ENCODE results near the gene THRB. TPM values are rescaled to one million over a fixed set of nuclear protein-coding genes. Genes with fewer than 3 reads are reported as not detected.

The THRB gene
- total and polyA plus RNA-seq, 8 donors: 10.1 to 18.6 (median 15.1) TPM

GRCh38 chr3:24451461-24452099 lies 43.1 kb downstream of the THRB start:
- no peak overlapping the region for H3K27ac ChIP-seq
- TF ChIP-seq CTCF (IDR thresholded peaks at IDR 0.05): no peak
- no peaks in the 10 kb centered on the region for H3K27me3 ChIP-seq
- no peaks in the 10 kb centered on the region for H3K36me3 ChIP-seq
- no peak for DNase-seq
- peaks cover 0 to 5% of the 10 kb centered on the region in 2 donors for H3K4me1 ChIP-seq
- ATAC-seq: no peak
- no peaks in the 10 kb centered on the region for H3K9me3 ChIP-seq
- no peak overlapping the region for H3K4me3 ChIP-seq
- intact Hi-C loops (cut with DNase I): no loop called here

- no peak for DNase-seq
- intact Hi-C loops (cut with DNase I): no loop called here
- peaks cover 0 to 5% of the 10 kb centered on the region in 2 donors for H3K4me1 ChIP-seq
- no peaks in the 10 kb centered on the region for H3K36me3 ChIP-seq
- no peaks in the 10 kb centered on the region for H3K9me3 ChIP-seq
- no peak overlapping the region for H3K4me3 ChIP-seq
- H3K27ac ChIP-seq: no peak overlapping the region
- no peak for TF ChIP-seq CTCF (IDR thresholded peaks at IDR 0.05)
- peak; percentile 16 for ATAC-seq
- no peaks in the 10 kb centered on the region for H3K27me3 ChIP-seq
Observed at GRCh38 chr3:24450160-24450907, 44.3 kb downstream of the THRB start.

DNA sequence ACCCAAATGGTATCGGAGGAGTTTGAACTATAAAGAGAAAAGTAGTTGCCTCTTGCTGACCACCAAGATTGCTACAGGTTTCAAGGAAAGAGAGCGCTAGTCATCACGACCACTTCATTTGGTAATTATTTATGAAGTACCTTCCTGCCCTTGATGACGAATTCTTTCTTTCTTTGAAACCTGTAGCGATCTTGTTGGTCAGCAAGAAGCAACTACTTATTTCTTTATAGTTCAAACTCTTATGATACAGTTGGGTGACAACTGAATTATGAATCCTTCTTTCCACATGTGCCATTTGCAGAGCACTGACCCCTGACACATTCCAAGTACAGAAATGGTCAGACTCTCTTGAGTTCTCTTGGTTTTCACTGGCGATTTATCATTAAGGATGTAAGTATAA lies 46.8 kb downstream of the THRB start:
- H3K27ac ChIP-seq: no peak overlapping the region
- no peaks in the 10 kb centered on the region for H3K9me3 ChIP-seq
- ATAC-seq: no peak
- no peaks in the 10 kb centered on the region for H3K36me3 ChIP-seq
- no peaks in the 10 kb centered on the region for H3K27me3 ChIP-seq
- no peak for DNase-seq
- intact Hi-C loops (cut with DNase I): no loop called here
- peaks cover 0 to 5% of the 10 kb centered on the region in 2 donors for H3K4me1 ChIP-seq
- H3K4me3 ChIP-seq: no peak overlapping the region
- no peak for TF ChIP-seq CTCF (IDR thresholded peaks at IDR 0.05)

DNA sequence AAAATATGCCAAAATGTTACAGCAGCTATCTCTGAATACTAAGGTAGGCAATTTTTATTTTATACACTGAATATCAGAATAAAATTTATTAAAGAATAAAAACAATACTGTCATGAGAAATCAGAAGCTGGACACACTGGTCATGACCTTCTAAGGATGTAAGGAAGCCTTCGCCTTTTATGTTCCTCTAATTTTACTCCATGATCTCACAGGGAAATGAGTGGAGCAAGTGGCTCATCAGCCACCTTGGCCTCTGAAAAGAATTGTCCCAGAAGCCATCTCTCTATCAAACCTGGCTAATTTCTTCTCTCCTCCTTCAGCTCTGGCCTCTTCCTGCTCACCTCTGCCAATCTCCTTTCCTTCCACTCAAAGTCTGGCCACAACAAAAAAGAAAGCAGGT lies 48.6 kb downstream of the THRB start:
- ATAC-seq: no peak
- H3K4me1 ChIP-seq: peaks cover 0 to 5% of the 10 kb centered on the region in 2 donors
- H3K27ac ChIP-seq: no peak overlapping the region
- H3K36me3 ChIP-seq: no peaks in the 10 kb centered on the region
- H3K9me3 ChIP-seq: no peaks in the 10 kb centered on the region
- H3K27me3 ChIP-seq: no peaks in the 10 kb centered on the region
- DNase-seq: no peak
- intact Hi-C loops (cut with DNase I): no loop called here
- no peak for TF ChIP-seq CTCF (IDR thresholded peaks at IDR 0.05)
- H3K4me3 ChIP-seq: no peak overlapping the region

DNA sequence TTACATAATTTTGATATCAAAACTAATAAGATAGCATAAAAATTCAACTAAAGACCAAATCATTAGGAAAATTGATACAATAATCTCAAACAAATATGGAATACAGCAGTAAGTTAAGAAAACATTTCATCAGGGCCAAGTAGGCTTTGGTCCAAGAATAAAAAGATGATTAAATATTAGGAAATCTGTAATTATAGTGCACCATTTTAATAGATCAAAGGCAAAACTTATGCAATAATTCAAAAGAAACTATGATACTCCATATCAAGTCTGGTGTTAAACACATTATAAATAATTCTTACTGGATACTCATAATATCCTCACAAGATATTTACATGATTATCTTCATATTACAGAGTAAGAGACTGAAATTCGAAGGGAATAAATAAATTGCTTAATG lies 51.2 kb downstream of the THRB start:
- Histone ChIP-seq H3K4me3 (no peak overlapping the region), H3K9me3 (no peaks in the 10 kb centered on the region), H3K36me3 (no peaks in the 10 kb centered on the region), H3K27me3 (no peaks in the 10 kb centered on the region), H3K4me1 (no peaks in the 10 kb centered on the region), H3K27ac (no peak overlapping the region)
- TF ChIP-seq CTCF (IDR thresholded peaks at IDR 0.05): no peak
- peak in 2 of 4 donors; percentile 53 to 62 for DNase-seq
- ATAC-seq: no peak
- intact Hi-C loops (cut with DNase I): no loop called here

Data from left lung (tissue), 10 donors.